K562 (cell line): ENCODE data around the gene RAP2B. TPM values are rescaled to one million over a fixed set of nuclear protein-coding genes. Genes with fewer than 3 reads are reported as not detected.

ENCODE experiments used
- ATAC-seq: fragments of 200-7000 bp; cut with Tn5 transposase; 3 replicates; pipeline ENCODE4 v1.9.1; 2020; ENCODE audit warnings: moderate library complexity
- BruUV-seq: library from RNA; stranded (reverse); fragments of 400-500 nt; replicated peaks from 2 replicates; lab custom pipeline; 2021; lab: Mats Ljungman, UMichigan
- CTCF ChIA-PET: fragments of 300-600 bp; formaldehyde crosslinking; extraction: SDS; loops from one replicate; lab custom pipeline; 2021; ENCODE audit warnings: low intra/inter-chr PET ratio; lab: Yijun Ruan, JAX
- POLR2A ChIA-PET: fragments of 300-600, 350-650 bp; sonication (Branson Sonifier 250); formaldehyde crosslinking; extraction: SDS; loops from one replicate; lab custom pipeline; 2021; ENCODE audit warnings: antibody characterized with exemption, inconsistent platforms; lab: Yijun Ruan, JAX
- DNase-seq, 4 experiments: peaks; one replicate each; pipeline versions ENCODE4 v3.0.0 to v3.0.0-alpha.2; 2011 to 2018; ENCODE audit warnings: low spot score in 3 of 4, mixed read lengths in 3 of 4; ENCODE audit errors: extremely low read depth in 1 of 4
- FAIRE-seq: peaks from 2 replicates; lab custom pipeline; 2011; peaks lifted over from hg19 to GRCh38; lab: Jason Lieb, UNC
- H2AFZ ChIP-seq: 2 replicates; pipeline ENCODE4 v1.6.0; 2011; ENCODE audit warnings: low read depth, low read length, control low read depth, inconsistent platforms
- H3K27ac ChIP-seq: fragments of 200-600 bp; 3 replicates; pipeline ENCODE4 v1.8.0; 2011; ENCODE audit warnings: low read depth, mild to moderate bottlenecking, control low read depth, inconsistent platforms, low read length, moderate library complexity, mixed read lengths; ENCODE audit errors: extremely low read depth
- H3K27me3 ChIP-seq, 2 experiments: fragments of 300-600 bp in 1 of 2; 2 replicates in 1 of 2; 3 replicates in 1 of 2; pipeline versions ENCODE4 v1.6.0 to v1.8.0; 2011; ENCODE audit warnings: inconsistent platforms in 2 of 2, low read length in 2 of 2, mild to moderate bottlenecking in 1 of 2, mixed read lengths in 1 of 2, moderate library complexity in 1 of 2; ENCODE audit not compliant: control insufficient read depth in 2 of 2, insufficient read depth in 2 of 2
- H3K36me3 ChIP-seq: fragments of 300-600 bp; 3 replicates; pipeline ENCODE4 v1.8.0; 2011; ENCODE audit warnings: mild to moderate bottlenecking, low read length, inconsistent platforms; ENCODE audit not compliant: control insufficient read depth, insufficient read depth
- H3K4me1 ChIP-seq, 2 experiments: fragments of 200-600 bp in 1 of 2; replicated peaks in 1 of 2; 2 replicates in 1 of 2; 3 replicates in 1 of 2; pipeline versions ENCODE4 v1.5.1 to v1.8.0; 2011; ENCODE audit warnings: inconsistent platforms in 2 of 2, low read length in 2 of 2, mild to moderate bottlenecking in 1 of 2, mixed read lengths in 1 of 2, moderate library complexity in 1 of 2; ENCODE audit not compliant: control insufficient read depth in 2 of 2, insufficient read depth in 2 of 2
- H3K4me2 ChIP-seq: 2 replicates; pipeline ENCODE4 v1.6.1; 2011; ENCODE audit warnings: low read length, control low read depth, inconsistent platforms, mixed read lengths; ENCODE audit not compliant: insufficient read depth
- H3K4me3 ChIP-seq: fragments of 200-600 bp; sonication (generic), shearing (Covaris generic); 2 replicates; pipeline ENCODE4 v1.5.1; 2016; ENCODE audit warnings: control low read depth, inconsistent platforms
- H3K79me2 ChIP-seq: fragments of 200-600 bp; 3 replicates; pipeline ENCODE4 v1.8.0; 2011; ENCODE audit warnings: low read length, inconsistent platforms; ENCODE audit not compliant: control insufficient read depth, insufficient read depth
- H3K9ac ChIP-seq, 2 experiments: 2 replicates each; pipeline versions ENCODE4 v1.6.0 to v1.6.1; 2011; ENCODE audit warnings: low read depth in 2 of 2, low read length in 2 of 2, control low read depth in 1 of 2, inconsistent platforms in 1 of 2, mild to moderate bottlenecking in 1 of 2, mixed read lengths in 1 of 2; ENCODE audit not compliant: insufficient read depth in 1 of 2
- H3K9me1 ChIP-seq: one replicate; pipeline ENCODE4 v1.6.0; 2011; ENCODE audit warnings: inconsistent platforms, mild to moderate bottlenecking, low read length, moderate library complexity; ENCODE audit not compliant: control insufficient read depth, insufficient read depth
- H3K9me3 ChIP-seq: replicated peaks from 2 replicates; pipeline ENCODE4 v1.5.1; 2011; ENCODE audit warnings: low read depth, low read length, inconsistent platforms; ENCODE audit not compliant: control insufficient read depth, insufficient read depth
- H4K20me1 ChIP-seq: replicated peaks from 2 replicates; pipeline ENCODE4 v1.6.1; 2011; ENCODE audit warnings: low read length, inconsistent platforms, mixed read lengths; ENCODE audit not compliant: control insufficient read depth, insufficient read depth
- CBX5 ChIP-seq: IDR thresholded peaks from 2 replicates; pipeline ENCODE4 v1.6.1; 2014; ENCODE audit warnings: low read depth, borderline replicate concordance
- ETV5 ChIP-seq: sonication (generic); formaldehyde crosslinking; IDR thresholded peaks from 2 replicates; pipeline ENCODE4 v1.4.0; 2020; ENCODE audit warnings: low read depth, mild to moderate bottlenecking, missing genetic modification reagents
- GATAD2B ChIP-seq: fragments of 450-650 bp; IDR thresholded peaks from 2 replicates; pipeline ENCODE4 v1.6.1; 2017; ENCODE audit warnings: mild to moderate bottlenecking, borderline replicate concordance
- KHSRP ChIP-seq: fragments of 450-650 bp; IDR thresholded peaks from 2 replicates; pipeline ENCODE4 v1.6.1; 2017
- MECOM ChIP-seq: fragments of 250-450 bp; sonication (Bioruptor Pico); IDR thresholded peaks from 2 replicates; pipeline ENCODE4 v1.8.0; 2022; ENCODE audit warnings: inconsistent platforms
- SIRT6 ChIP-seq: IDR thresholded peaks from one replicate; pipeline ENCODE4 v1.6.1; 2012; ENCODE audit warnings: low read depth, mild to moderate bottlenecking, control low read depth, inconsistent platforms, low read length, moderate library complexity
- SRSF9 ChIP-seq: fragments of 200-400 bp; formaldehyde crosslinking; IDR thresholded peaks from 2 replicates; pipeline ENCODE4 v1.6.1; 2017; ENCODE audit warnings: low read depth, low read length, borderline replicate concordance
- ZNF717 ChIP-seq: fragments of 250-450 bp; sonication (Bioruptor Pico); IDR thresholded peaks from 2 replicates; pipeline ENCODE4 v1.5.0; 2021
- WGBS: fragments of 100-300 bp; shearing (Covaris generic); methylation state at CpG from one replicate; pipeline ENCODE4 v1.1.6; 2016; ENCODE audit warnings: low coverage, mixed read lengths; ENCODE audit not compliant: insufficient coverage; ENCODE audit errors: missing lambda C conversion rate; 5-methylcytosine and 5-hydroxymethylcytosine counted together
- in situ Hi-C: fragments of 300-500 bp; cut with MboI; formaldehyde crosslinking; loops from 4 replicates; pipeline ENCODE4 v1.15.0; 2018; ENCODE audit warnings: inconsistent platforms, mixed read lengths
- intact Hi-C: fragments of 100-400 bp; cut with micrococcal nuclease; formaldehyde crosslinking; loops from 2 replicates; pipeline ENCODE4 v1.14.2; 2022
- polyA plus RNA-seq, 8 experiments: library from polyadenylated mRNA; depleted of rRNA in 4 of 8; stranded (reverse) in 5 of 8; unstranded in 3 of 8; fragments of >200 nt; fragmentation: Nextera tagmentation in 2 of 8; fragmentation: Illumina TruSeq in 1 of 8; extraction: Ambion mirVana in 2 of 8; extraction: Trizol in 1 of 8; gene quantifications; 2 replicates each; pipeline versions ENCODE4 v1.2.1 to v1.2.3, GENCODE V29; 2011 to 2014; ENCODE audit warnings: inconsistent platforms in 1 of 8, missing spikeins in 1 of 8
- total RNA-seq, 7 experiments: library from RNA; depleted of rRNA in 6 of 7; stranded (reverse); fragments of >200 nt in 6 of 7; fragmentation: Illumina TruSeq in 2 of 7; extraction: Trizol in 2 of 7; gene quantifications; 2 replicates each; pipeline versions ENCODE4 v1.2.1 to v1.2.3, GENCODE V29; 2011 to 2021; ENCODE audit warnings: low replicate concordance in 1 of 7
- TF ChIP-seq, protein P1 (sequence below): sonication (generic); formaldehyde crosslinking; IDR thresholded peaks from 2 replicates; pipeline ENCODE4 v1.8.0; 2022; ENCODE audit warnings: mild to moderate bottlenecking, missing genetic modification reagents

RAP2B gene
- total and polyA plus RNA-seq, 9 of the 15 experiments (the other 6 are each of a cell fraction or from before 2014, with no cell fraction given): 9.4 to 31.2 (median 15.8) TPM

DNA sequence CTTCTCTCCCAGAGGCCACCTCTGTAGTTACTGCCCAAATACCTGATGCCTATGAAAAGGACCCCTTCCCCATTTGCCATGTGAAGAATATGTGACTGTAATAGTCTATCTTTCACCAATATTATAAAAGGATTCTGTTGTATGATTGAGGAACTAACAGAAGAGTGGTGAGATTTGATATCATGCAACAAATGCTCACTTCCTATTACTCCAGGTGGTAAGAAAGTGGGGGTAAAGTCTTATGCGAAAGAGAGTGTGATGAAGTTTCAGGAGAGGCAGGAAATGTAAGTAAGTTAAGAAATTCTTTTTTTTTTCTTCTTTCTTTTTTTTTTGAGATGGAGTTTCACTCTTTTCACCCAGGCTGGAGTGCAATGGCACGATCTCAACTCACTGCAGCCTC is 24.4 kb upstream of the RAP2B start:
- Histone ChIP-seq H3K4me1 (no peaks in the 10 kb centered on the region; a peak in 1 of 5 replicates), H3K27ac (no peak overlapping the region), H3K9me3 (no peaks in the 10 kb centered on the region), H3K36me3 (no peaks in the 10 kb centered on the region), H2AFZ (no peak overlapping the region; the same call in 1 of the 2 replicates), H3K9ac (no peak overlapping the region), H3K27me3 (no peaks in the 10 kb centered on the region), H3K9me1 (no peaks in the 10 kb centered on the region), H4K20me1 (no peaks in the 10 kb centered on the region), H3K4me3 (no peak overlapping the region), H3K79me2 (no peaks in the 10 kb centered on the region), H3K4me2 (no peak overlapping the region)
- FAIRE-seq (no peak), ATAC-seq (no peak), DNase-seq (no peak)
- POLR2A ChIA-PET: no interaction called here
- intact Hi-C loops: no loop called here
- TF ChIP-seq CBX5: no peak
- TF ChIP-seq, protein P1, sequence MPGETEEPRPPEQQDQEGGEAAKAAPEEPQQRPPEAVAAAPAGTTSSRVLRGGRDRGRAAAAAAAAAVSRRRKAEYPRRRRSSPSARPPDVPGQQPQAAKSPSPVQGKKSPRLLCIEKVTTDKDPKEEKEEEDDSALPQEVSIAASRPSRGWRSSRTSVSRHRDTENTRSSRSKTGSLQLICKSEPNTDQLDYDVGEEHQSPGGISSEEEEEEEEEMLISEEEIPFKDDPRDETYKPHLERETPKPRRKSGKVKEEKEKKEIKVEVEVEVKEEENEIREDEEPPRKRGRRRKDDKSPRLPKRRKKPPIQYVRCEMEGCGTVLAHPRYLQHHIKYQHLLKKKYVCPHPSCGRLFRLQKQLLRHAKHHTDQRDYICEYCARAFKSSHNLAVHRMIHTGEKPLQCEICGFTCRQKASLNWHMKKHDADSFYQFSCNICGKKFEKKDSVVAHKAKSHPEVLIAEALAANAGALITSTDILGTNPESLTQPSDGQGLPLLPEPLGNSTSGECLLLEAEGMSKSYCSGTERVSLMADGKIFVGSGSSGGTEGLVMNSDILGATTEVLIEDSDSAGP (CRISPR knock-in tag): no peak
- TF ChIP-seq SRSF9: no peak
- TF ChIP-seq KHSRP: no peak
- TF ChIP-seq ETV5 (CRISPR knock-in tag): no peak
- no peak for TF ChIP-seq MECOM (CRISPR knock-in tag)
- TF ChIP-seq GATAD2B: no peak
- no peak for TF ChIP-seq SIRT6
- no peak for TF ChIP-seq ZNF717 (CRISPR knock-in tag)
- BruUV-seq: no TSS peak
- in situ Hi-C loops: no loop called here
- 92% methylated on average over 2 of the region's 2 CpGs for WGBS
- CTCF ChIA-PET: no interaction called here
